ENCODE results near the gene WDR20. TPM values are rescaled to one million over a fixed set of nuclear protein-coding genes. Genes with fewer than 3 reads are reported as not detected.

WDR20 gene
- total RNA-seq, 1 donor from 2014 or later, result 44.8 TPM

GRCh38 chr14:102215576-102216250 is 76.0 kb downstream of the WDR20 start:
- Histone ChIP-seq H3K27me3 (no peaks in the 10 kb centered on the region), H3K27ac (no peak overlapping the region), H3K9me3 (no peaks in the 10 kb centered on the region), H3K4me1 (peaks cover 0 to 2% of the 10 kb centered on the region in 2 donors), H3K36me3 (peaks cover 11 to 17% of the 10 kb centered on the region in 2 donors), H3K4me3 (no peak overlapping the region)
- no peak for TF ChIP-seq CTCF (IDR thresholded peaks at IDR 0.05)
- intact Hi-C loops (cut with DNase I), result no loop called here
- no peak for DNase-seq (ENCODE audit: low spot score in 2 of 2)

- DNase-seq (ENCODE audit: low spot score in 2 of 2), result no peak
- Histone ChIP-seq H3K36me3 (peaks cover 10 to 13% of the 10 kb centered on the region in 2 donors), H3K27ac (no peak overlapping the region), H3K4me3 (no peak overlapping the region), H3K4me1 (peaks cover 0 to 2% of the 10 kb centered on the region in 2 donors), H3K27me3 (no peaks in the 10 kb centered on the region), H3K9me3 (no peaks in the 10 kb centered on the region)
- intact Hi-C loops (cut with DNase I), result no loop called here
- no peak for TF ChIP-seq CTCF (IDR thresholded peaks at IDR 0.05)
Observed at GRCh38 chr14:102217399-102217798, 77.7 kb downstream of the WDR20 start.

GRCh38 chr14:102217987-102218421 is 78.3 kb downstream of the WDR20 start:
- intact Hi-C loops (cut with DNase I), result no loop called here
- Histone ChIP-seq H3K27me3 (no peaks in the 10 kb centered on the region), H3K4me3 (no peak overlapping the region), H3K27ac (no peak overlapping the region), H3K4me1 (peaks cover 0 to 2% of the 10 kb centered on the region in 2 donors), H3K36me3 (peaks cover 5 to 9% of the 10 kb centered on the region in 2 donors), H3K9me3 (no peaks in the 10 kb centered on the region)
- DNase-seq (ENCODE audit: low spot score in 2 of 2), result no peak
- TF ChIP-seq CTCF (IDR thresholded peaks at IDR 0.05), result no peak

GRCh38 chr14:102218688-102219087 is 79.0 kb downstream of the WDR20 start:
- DNase-seq (ENCODE audit: low spot score in 2 of 2), result no peak
- intact Hi-C loops (cut with DNase I), result no loop called here
- Histone ChIP-seq H3K4me3 (no peak overlapping the region), H3K27ac (no peak overlapping the region), H3K27me3 (no peaks in the 10 kb centered on the region), H3K4me1 (peaks cover 0 to 2% of the 10 kb centered on the region in 2 donors), H3K9me3 (no peaks in the 10 kb centered on the region), H3K36me3 (peaks cover 8 to 9% of the 10 kb centered on the region in 2 donors)
- TF ChIP-seq CTCF (IDR thresholded peaks at IDR 0.05), result no peak

GRCh38 chr14:102219316-102219715 is 79.6 kb downstream of the WDR20 start:
- Histone ChIP-seq H3K27me3 (no peaks in the 10 kb centered on the region), H3K36me3 (peaks cover 9 to 10% of the 10 kb centered on the region in 2 donors), H3K4me3 (no peak overlapping the region), H3K9me3 (no peaks in the 10 kb centered on the region), H3K27ac (no peak overlapping the region), H3K4me1 (peaks cover 0 to 2% of the 10 kb centered on the region in 2 donors)
- intact Hi-C loops (cut with DNase I), result no loop called here
- no peak for TF ChIP-seq CTCF (IDR thresholded peaks at IDR 0.05)
- no peak for DNase-seq (ENCODE audit: low spot score in 2 of 2)
